SK-N-SH treated with all-trans-retinoic acid at 6 μM for 48 hours (cell line): ENCODE data around the gene CDK1.

Experiments
- ATAC-seq: fragments of 200-7000 bp; cut with Tn5 transposase; 3 replicates; pipeline ENCODE4 v1.9.1; 2020; ENCODE audit warnings: mild to moderate bottlenecking, moderate library complexity
- ARNTL ChIP-seq: fragments of 450-650 bp; formaldehyde crosslinking; IDR thresholded peaks from 2 replicates; pipeline ENCODE4 v1.5.0; 2020; ENCODE audit warnings: low read depth, mild to moderate bottlenecking, moderate library complexity, borderline replicate concordance
- BACH2 ChIP-seq: fragments of 250-450 bp; sonication (Bioruptor Pico); IDR thresholded peaks from 2 replicates; pipeline ENCODE4 v1.9.0; 2021; ENCODE audit warnings: mild to moderate bottlenecking, borderline replicate concordance
- CREB5 ChIP-seq: fragments of 250-450 bp; sonication (Bioruptor Pico); IDR thresholded peaks from 2 replicates; pipeline ENCODE4 v1.5.1; 2020; ENCODE audit warnings: low read depth, mild to moderate bottlenecking, moderate library complexity
- CSDC2 ChIP-seq: fragments of 250-450 bp; sonication (Bioruptor Pico); IDR thresholded peaks from 2 replicates; pipeline ENCODE4 v1.5.0; 2020; ENCODE audit warnings: mild to moderate bottlenecking, moderate library complexity
- CSRNP3 ChIP-seq: fragments of 250-450 bp; sonication (Bioruptor Pico); IDR thresholded peaks from 2 replicates; pipeline ENCODE4 v1.5.1; 2021; ENCODE audit warnings: mild to moderate bottlenecking, moderate library complexity
- ESRRG ChIP-seq: fragments of 250-450 bp; sonication (Bioruptor Pico); IDR thresholded peaks from 2 replicates; pipeline ENCODE4 v1.6.1; 2021; ENCODE audit warnings: mild to moderate bottlenecking
- GLIS3 ChIP-seq: fragments of 250-450 bp; sonication (Bioruptor Pico); IDR thresholded peaks from 2 replicates; pipeline ENCODE4 v1.5.0; 2020; ENCODE audit warnings: mild to moderate bottlenecking, moderate library complexity
- ISL1 ChIP-seq: fragments of 250-450 bp; sonication (Bioruptor Pico); IDR thresholded peaks from 2 replicates; pipeline ENCODE4 v2.1.2; 2022; ENCODE audit warnings: mild to moderate bottlenecking, moderate library complexity
- OSR1 ChIP-seq: fragments of 250-450 bp; sonication (Bioruptor Pico); IDR thresholded peaks from 2 replicates; pipeline ENCODE4 v1.8.0; 2022; ENCODE audit warnings: moderate library complexity, mild to moderate bottlenecking, inconsistent platforms
- POU6F1 ChIP-seq: fragments of 250-450 bp; sonication (Bioruptor Pico); IDR thresholded peaks from 2 replicates; pipeline ENCODE4 v1.8.0; 2021; ENCODE audit warnings: low read depth, mild to moderate bottlenecking, moderate library complexity, borderline replicate concordance
- PPARA ChIP-seq: fragments of 250-450 bp; sonication (Bioruptor Pico); IDR thresholded peaks from 2 replicates; pipeline ENCODE4 v1.5.0; 2020; ENCODE audit warnings: mild to moderate bottlenecking, borderline replicate concordance
- RARB ChIP-seq: fragments of 250-450 bp; sonication (Bioruptor Pico); IDR thresholded peaks from 2 replicates; pipeline ENCODE4 v1.8.0; 2021; ENCODE audit warnings: mild to moderate bottlenecking, moderate library complexity
- TCF4 ChIP-seq: fragments of 250-450 bp; sonication (Bioruptor Pico); IDR thresholded peaks from 2 replicates; pipeline ENCODE4 v1.8.0; 2021; ENCODE audit warnings: mild to moderate bottlenecking, moderate library complexity, borderline replicate concordance
- TOX ChIP-seq: fragments of 250-450 bp; sonication (Bioruptor Pico); IDR thresholded peaks from 2 replicates; pipeline ENCODE4 v1.8.0; 2021; ENCODE audit warnings: mild to moderate bottlenecking, moderate library complexity, borderline replicate concordance
- TSHZ2 ChIP-seq: fragments of 250-450 bp; sonication (Bioruptor Pico); IDR thresholded peaks from 2 replicates; pipeline ENCODE4 v1.5.0; 2020; ENCODE audit warnings: mild to moderate bottlenecking, moderate library complexity
- ZC3H10 ChIP-seq: fragments of 250-450 bp; sonication (Bioruptor Pico); IDR thresholded peaks from 2 replicates; pipeline ENCODE4 v1.5.1; 2021; ENCODE audit warnings: mild to moderate bottlenecking, moderate library complexity
- ZFP3 ChIP-seq: fragments of 250-450 bp; sonication (Bioruptor Pico); IDR thresholded peaks from 2 replicates; pipeline ENCODE4 v1.5.0; 2020; ENCODE audit warnings: mild to moderate bottlenecking, moderate library complexity
- ZFP30 ChIP-seq: fragments of 450-650 bp; formaldehyde crosslinking; IDR thresholded peaks from 2 replicates; pipeline ENCODE4 v1.5.0; 2022; ENCODE audit warnings: mild to moderate bottlenecking, moderate library complexity
- ZNF565 ChIP-seq: fragments of 450-650 bp; formaldehyde crosslinking; conservative IDR thresholded peaks from 2 replicates; pipeline ENCODE4 v1.5.0; 2020; ENCODE audit warnings: low read depth, mild to moderate bottlenecking, moderate library complexity
- ZNF70 ChIP-seq: fragments of 450-650 bp; formaldehyde crosslinking; IDR thresholded peaks from 2 replicates; pipeline ENCODE4 v1.5.0; 2020; ENCODE audit warnings: mild to moderate bottlenecking, moderate library complexity
- ZNF8 ChIP-seq: fragments of 450-650 bp; formaldehyde crosslinking; IDR thresholded peaks from 2 replicates; pipeline ENCODE4 v1.5.0; 2020; ENCODE audit warnings: mild to moderate bottlenecking, moderate library complexity

The CDK1 gene

GRCh38 chr10:60733517-60733822 is 44.8 kb upstream of the CDK1 start (continued):
- TF ChIP-seq ZNF70 (CRISPR knock-in tag): no peak

GRCh38 chr10:60733826-60734225 is 44.5 kb upstream of the CDK1 start:
- no peak for ATAC-seq
- no peak for TF ChIP-seq ZFP30 (CRISPR knock-in tag)
- no peak for TF ChIP-seq ESRRG
- TF ChIP-seq OSR1 (CRISPR knock-in tag): no peak
- TF ChIP-seq ZC3H10 (CRISPR knock-in tag): no peak
- TF ChIP-seq ZNF8 (CRISPR knock-in tag): no peak
- TF ChIP-seq BACH2 (CRISPR knock-in tag): no peak
- no peak for TF ChIP-seq ZNF565 (CRISPR knock-in tag)
- no peak for TF ChIP-seq ARNTL (CRISPR knock-in tag)
- no peak for TF ChIP-seq TOX
- no peak for TF ChIP-seq ZNF70 (CRISPR knock-in tag)
- no peak for TF ChIP-seq ISL1 (CRISPR knock-in tag)
- TF ChIP-seq CREB5: no peak
- no peak for TF ChIP-seq TCF4 (CRISPR knock-in tag)
- TF ChIP-seq ZFP3 (CRISPR knock-in tag): no peak
- no peak for TF ChIP-seq CSRNP3 (CRISPR knock-in tag)
- no peak for TF ChIP-seq PPARA (CRISPR knock-in tag)
- TF ChIP-seq RARB (CRISPR knock-in tag): no peak
- TF ChIP-seq TSHZ2 (CRISPR knock-in tag): no peak

- TF ChIP-seq CSDC2 (CRISPR knock-in tag) (no peak), POU6F1 (CRISPR knock-in tag) (no peak), CSRNP3 (CRISPR knock-in tag) (no peak), PPARA (CRISPR knock-in tag) (no peak), TSHZ2 (CRISPR knock-in tag) (no peak), BACH2 (CRISPR knock-in tag) (no peak), OSR1 (CRISPR knock-in tag) (no peak), ZNF565 (CRISPR knock-in tag) (no peak), GLIS3 (no peak), ESRRG (no peak), ZFP3 (CRISPR knock-in tag) (no peak), TCF4 (CRISPR knock-in tag) (no peak)
- ATAC-seq: no peak
These were observed 44.1 kb upstream of the CDK1 start for GRCh38 chr10:60734226-60734625.
